WTC11 (cell line): Measurements from ENCODE around the gene ZMIZ2.

Source experiments
- CREM ChIP-seq: sonication (generic); formaldehyde crosslinking; IDR thresholded peaks from 2 replicates; pipeline ENCODE4 v1.8.1; 2022; ENCODE audit warnings: mild to moderate bottlenecking, missing genetic modification reagents, moderate library complexity
- CTCF ChIP-seq: fragments of 200-600 bp; IDR thresholded peaks from 2 replicates; pipeline ENCODE4 v1.8.0; 2022; ENCODE audit warnings: antibody characterized with exemption
- E2F1 ChIP-seq: sonication (generic); formaldehyde crosslinking; IDR thresholded peaks from 2 replicates; pipeline ENCODE4 v1.8.0; 2022; ENCODE audit warnings: mild to moderate bottlenecking, missing genetic modification reagents
- ELF4 ChIP-seq: sonication (generic); formaldehyde crosslinking; IDR thresholded peaks from 2 replicates; pipeline ENCODE4 v1.8.1; 2022; ENCODE audit warnings: low read depth, mild to moderate bottlenecking, moderate library complexity, missing genetic modification reagents
- ETV6 ChIP-seq: sonication (generic); formaldehyde crosslinking; IDR thresholded peaks from 2 replicates; pipeline ENCODE4 v1.8.1; 2022; ENCODE audit warnings: mild to moderate bottlenecking, missing genetic modification reagents
- FOXK1 ChIP-seq: sonication (generic); formaldehyde crosslinking; IDR thresholded peaks from 2 replicates; pipeline ENCODE4 v1.8.0; 2022; ENCODE audit warnings: mild to moderate bottlenecking, moderate library complexity, missing genetic modification reagents
- IRF2 ChIP-seq: sonication (generic); formaldehyde crosslinking; IDR thresholded peaks from 2 replicates; pipeline ENCODE4 v1.8.0; 2022; ENCODE audit warnings: low read depth, missing genetic modification reagents, borderline replicate concordance
- MAX ChIP-seq: sonication (generic); formaldehyde crosslinking; IDR thresholded peaks from 2 replicates; pipeline ENCODE4 v1.8.0; 2022; ENCODE audit warnings: mild to moderate bottlenecking, missing genetic modification reagents
- SP1 ChIP-seq: sonication (generic); formaldehyde crosslinking; conservative IDR thresholded peaks from 2 replicates; pipeline ENCODE4 v1.8.1; 2022; ENCODE audit warnings: missing genetic modification reagents
- TCF7 ChIP-seq: sonication (generic); formaldehyde crosslinking; IDR thresholded peaks from 2 replicates; pipeline ENCODE4 v1.8.0; 2022; ENCODE audit warnings: mild to moderate bottlenecking, low read depth, missing genetic modification reagents, moderate library complexity
- USF1 ChIP-seq: sonication (generic); formaldehyde crosslinking; IDR thresholded peaks from 2 replicates; pipeline ENCODE4 v1.8.0; 2022; ENCODE audit warnings: mild to moderate bottlenecking, missing genetic modification reagents
- USF2 ChIP-seq: sonication (generic); formaldehyde crosslinking; IDR thresholded peaks from 2 replicates; pipeline ENCODE4 v1.8.1; 2023; ENCODE audit warnings: mild to moderate bottlenecking, missing genetic modification reagents, moderate library complexity
- ZNF512 ChIP-seq: sonication (generic); formaldehyde crosslinking; IDR thresholded peaks from 2 replicates; pipeline ENCODE4 v1.8.1; 2022; ENCODE audit warnings: missing genetic modification reagents, borderline replicate concordance

GRCh38 chr7:44764665-44765578 is 16.3 kb downstream of the ZMIZ2 start:
- TF ChIP-seq CTCF (no peak), ELF4 (CRISPR knock-in tag) (no peak), SP1 (CRISPR knock-in tag) (no peak), USF2 (no peak), ETV6 (CRISPR knock-in tag) (no peak), CREM (CRISPR knock-in tag) (no peak), MAX (CRISPR knock-in tag) (no peak), ZNF512 (CRISPR knock-in tag) (no peak), IRF2 (CRISPR knock-in tag) (no peak), TCF7 (CRISPR knock-in tag) (no peak), USF1 (CRISPR knock-in tag) (no peak), E2F1 (no peak), FOXK1 (CRISPR knock-in tag) (no peak)
